ENCODE measurements around the gene OPCML. TPM values are rescaled to one million over a fixed set of nuclear protein-coding genes. Genes with fewer than 3 reads are reported as not detected.

The OPCML gene
- total RNA-seq, 1 donor from 2014 or later, result not detected

- H3K4me1 ChIP-seq, result no peaks in the 10 kb centered on the region
- H3K36me3 ChIP-seq, result no peaks in the 10 kb centered on the region
- DNase-seq (ENCODE audit: low spot score in 2 of 2), result no peak
- no peak overlapping the region for H3K27ac ChIP-seq
- TF ChIP-seq CTCF (IDR thresholded peaks at IDR 0.05), result no peak
- no peaks in the 10 kb centered on the region for H3K27me3 ChIP-seq
- H3K4me3 ChIP-seq, result no peak overlapping the region
- intact Hi-C loops (cut with DNase I), result no loop called here
- no peaks in the 10 kb centered on the region for H3K9me3 ChIP-seq
Measured at GRCh38 chr11:132540581-132540980, 991.7 kb downstream of the OPCML start.

GRCh38 chr11:132539590-132540368 is 992.5 kb downstream of the OPCML start:
- H3K4me1 ChIP-seq, result no peaks in the 10 kb centered on the region
- no peaks in the 10 kb centered on the region for H3K27me3 ChIP-seq
- no peak for TF ChIP-seq CTCF (IDR thresholded peaks at IDR 0.05)
- no peak overlapping the region for H3K4me3 ChIP-seq
- no peak for DNase-seq (ENCODE audit: low spot score in 2 of 2)
- no peak overlapping the region for H3K27ac ChIP-seq
- H3K9me3 ChIP-seq, result no peaks in the 10 kb centered on the region
- no peaks in the 10 kb centered on the region for H3K36me3 ChIP-seq
- intact Hi-C loops (cut with DNase I), result no loop called here

- H3K4me3 ChIP-seq, result no peak overlapping the region
- H3K4me1 ChIP-seq, result no peaks in the 10 kb centered on the region
- H3K27me3 ChIP-seq, result no peaks in the 10 kb centered on the region
- intact Hi-C loops (cut with DNase I), result no loop called here
- no peaks in the 10 kb centered on the region for H3K36me3 ChIP-seq
- DNase-seq (ENCODE audit: low spot score in 2 of 2), result no peak
- H3K9me3 ChIP-seq, result no peaks in the 10 kb centered on the region
- H3K27ac ChIP-seq, result no peak overlapping the region
- no peak for TF ChIP-seq CTCF (IDR thresholded peaks at IDR 0.05)
Measured at GRCh38 chr11:132538642-132539041, 993.7 kb downstream of the OPCML start.

GRCh38 chr11:132535830-132536229 is 996.5 kb downstream of the OPCML start:
- no peak overlapping the region for H3K4me3 ChIP-seq
- H3K4me1 ChIP-seq, result no peaks in the 10 kb centered on the region
- no peak overlapping the region for H3K27ac ChIP-seq
- intact Hi-C loops (cut with DNase I), result no loop called here
- no peaks in the 10 kb centered on the region for H3K9me3 ChIP-seq
- no peak for TF ChIP-seq CTCF (IDR thresholded peaks at IDR 0.05)
- H3K27me3 ChIP-seq, result no peaks in the 10 kb centered on the region
- DNase-seq (ENCODE audit: low spot score in 2 of 2), result no peak
- no peaks in the 10 kb centered on the region for H3K36me3 ChIP-seq

- H3K27me3 ChIP-seq, result no peaks in the 10 kb centered on the region
- H3K9me3 ChIP-seq, result no peaks in the 10 kb centered on the region
- no peak for TF ChIP-seq CTCF (IDR thresholded peaks at IDR 0.05)
- no peak overlapping the region for H3K27ac ChIP-seq
- no peak overlapping the region for H3K4me3 ChIP-seq
- no peaks in the 10 kb centered on the region for H3K36me3 ChIP-seq
- H3K4me1 ChIP-seq, result no peaks in the 10 kb centered on the region
- intact Hi-C loops (cut with DNase I), result no loop called here
- no peak for DNase-seq (ENCODE audit: low spot score in 2 of 2)
Measured at GRCh38 chr11:132531921-132532320, 1000.4 kb downstream of the OPCML start.
